ENCODE results near the gene ZFP36. TPM values are rescaled to one million over a fixed set of nuclear protein-coding genes. Genes with fewer than 3 reads are reported as not detected.

Gene ZFP36
- total RNA-seq, 2 donors from 2014 or later: 107 to 202 TPM

- Histone ChIP-seq H3K4me1 (peaks cover 0 to 23% of the 10 kb centered on the region in 2 donors), H3K27me3 (no peaks in the 10 kb centered on the region), H3K27ac (no peak overlapping the region), H3K9me3 (no peaks in the 10 kb centered on the region), H3K4me3 (no peak overlapping the region), H3K36me3 (peaks cover 25% of the 10 kb centered on the region)
- TF ChIP-seq, protein P1, sequence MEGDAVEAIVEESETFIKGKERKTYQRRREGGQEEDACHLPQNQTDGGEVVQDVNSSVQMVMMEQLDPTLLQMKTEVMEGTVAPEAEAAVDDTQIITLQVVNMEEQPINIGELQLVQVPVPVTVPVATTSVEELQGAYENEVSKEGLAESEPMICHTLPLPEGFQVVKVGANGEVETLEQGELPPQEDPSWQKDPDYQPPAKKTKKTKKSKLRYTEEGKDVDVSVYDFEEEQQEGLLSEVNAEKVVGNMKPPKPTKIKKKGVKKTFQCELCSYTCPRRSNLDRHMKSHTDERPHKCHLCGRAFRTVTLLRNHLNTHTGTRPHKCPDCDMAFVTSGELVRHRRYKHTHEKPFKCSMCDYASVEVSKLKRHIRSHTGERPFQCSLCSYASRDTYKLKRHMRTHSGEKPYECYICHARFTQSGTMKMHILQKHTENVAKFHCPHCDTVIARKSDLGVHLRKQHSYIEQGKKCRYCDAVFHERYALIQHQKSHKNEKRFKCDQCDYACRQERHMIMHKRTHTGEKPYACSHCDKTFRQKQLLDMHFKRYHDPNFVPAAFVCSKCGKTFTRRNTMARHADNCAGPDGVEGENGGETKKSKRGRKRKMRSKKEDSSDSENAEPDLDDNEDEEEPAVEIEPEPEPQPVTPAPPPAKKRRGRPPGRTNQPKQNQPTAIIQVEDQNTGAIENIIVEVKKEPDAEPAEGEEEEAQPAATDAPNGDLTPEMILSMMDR (IDR thresholded peaks at IDR 0.05): no peak
- no peak for DNase-seq (ENCODE audit: low spot score)
These were observed 19.1 kb downstream of the ZFP36 start for GRCh38 chr19:39425744-39426143.

GRCh38 chr19:39426170-39426569 lies 19.5 kb downstream of the ZFP36 start:
- no peak overlapping the region for H3K4me3 ChIP-seq
- DNase-seq (ENCODE audit: low spot score): no peak
- peaks cover 24% of the 10 kb centered on the region for H3K36me3 ChIP-seq
- TF ChIP-seq, protein P1 (IDR thresholded peaks at IDR 0.05): no peak
- H3K4me1 ChIP-seq: peaks cover 0 to 28% of the 10 kb centered on the region in 2 donors
- H3K27me3 ChIP-seq: no peaks in the 10 kb centered on the region
- H3K9me3 ChIP-seq: no peaks in the 10 kb centered on the region
- no peak overlapping the region for H3K27ac ChIP-seq

GRCh38 chr19:39427707-39428106 lies 21.1 kb downstream of the ZFP36 start:
- peaks cover 18% of the 10 kb centered on the region for H3K36me3 ChIP-seq
- no peak overlapping the region for H3K4me3 ChIP-seq
- no peaks in the 10 kb centered on the region for H3K9me3 ChIP-seq
- DNase-seq (ENCODE audit: low spot score): no peak
- H3K4me1 ChIP-seq: peaks cover 0 to 30% of the 10 kb centered on the region in 2 donors
- TF ChIP-seq, protein P1 (IDR thresholded peaks at IDR 0.05): no peak
- peak overlapping the region; percentile 76 to 83 for H3K27ac ChIP-seq
- no peaks in the 10 kb centered on the region for H3K27me3 ChIP-seq

- Histone ChIP-seq H3K4me1 (peaks cover 0 to 32% of the 10 kb centered on the region in 2 donors), H3K9me3 (no peaks in the 10 kb centered on the region), H3K36me3 (peaks cover 20% of the 10 kb centered on the region), H3K27ac (peak overlapping the region; percentile 76 to 83), H3K27me3 (no peaks in the 10 kb centered on the region), H3K4me3 (peak overlapping the region in 1 of 2 donors; percentile 15)
- no peak for DNase-seq (ENCODE audit: low spot score)
- TF ChIP-seq, protein P1 (IDR thresholded peaks at IDR 0.05): no peak
These were observed 21.9 kb downstream of the ZFP36 start for GRCh38 chr19:39428283-39429112.

DNA sequence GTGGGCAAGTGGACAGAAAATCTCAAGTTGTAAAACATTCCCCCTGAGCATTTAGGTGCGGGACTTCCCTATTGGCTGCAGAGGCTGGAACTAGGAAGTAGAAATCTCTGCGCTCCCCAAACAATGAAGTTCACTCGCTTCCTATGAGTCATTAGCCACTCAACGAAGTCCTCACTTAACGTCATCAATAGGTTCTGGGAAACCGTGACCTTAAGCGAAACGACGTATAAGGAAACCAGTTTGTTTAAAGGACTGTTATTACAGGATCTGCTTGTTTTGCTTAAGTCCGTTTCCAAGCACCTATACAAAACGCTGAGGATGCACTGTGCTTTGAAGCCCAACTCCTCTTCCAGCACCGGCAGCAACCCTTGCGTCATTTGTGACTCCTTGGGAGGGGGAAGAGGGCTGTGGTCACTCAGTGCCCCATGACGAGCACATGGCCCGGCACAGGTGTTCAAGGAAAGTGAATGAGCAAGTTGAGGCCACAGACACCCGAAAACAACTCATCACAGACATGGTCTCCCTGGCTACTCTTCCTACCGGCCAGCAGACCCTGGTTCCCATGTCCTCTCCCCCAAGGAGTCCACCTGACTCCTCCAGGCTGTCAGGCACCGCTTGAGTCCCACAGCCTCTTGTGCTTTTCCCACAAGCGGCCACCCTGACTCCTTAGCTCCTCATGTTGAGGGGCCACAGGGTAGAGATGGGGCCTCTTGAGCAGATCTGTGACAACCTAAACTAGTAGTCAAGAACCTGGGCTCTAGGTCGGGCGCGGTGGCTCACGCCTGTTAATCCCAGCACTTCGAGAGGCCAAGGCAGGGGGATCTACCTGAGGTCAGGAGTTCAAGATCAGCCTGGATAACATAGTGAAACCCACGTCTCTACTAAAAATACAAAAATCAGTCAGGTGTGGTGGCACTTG lies 24.3 kb downstream of the ZFP36 start:
- peak overlapping the region; percentile 70 to 73 for H3K27ac ChIP-seq
- H3K9me3 ChIP-seq: no peaks in the 10 kb centered on the region
- TF ChIP-seq, protein P1 (IDR thresholded peaks at IDR 0.05): no peak
- no peak for DNase-seq (ENCODE audit: low spot score)
- no peaks in the 10 kb centered on the region for H3K27me3 ChIP-seq
- H3K36me3 ChIP-seq: peaks cover 35% of the 10 kb centered on the region
- H3K4me1 ChIP-seq: peaks cover 0 to 51% of the 10 kb centered on the region in 2 donors
- H3K4me3 ChIP-seq: peak overlapping the region in 1 of 2 donors; percentile 14

Data from right atrium auricular region (tissue), 2 donors.